HG02623 (cell line): ENCODE measurements around the gene RIC3.

Experiments used
- ATAC-seq: cut with Tn5 transposase; IDR thresholded peaks from one replicate; pipeline ENCODE4 v1.9.1; 2021; ENCODE audit warnings: moderate library complexity; ENCODE audit not compliant: unreplicated experiment

Gene RIC3

DNA sequence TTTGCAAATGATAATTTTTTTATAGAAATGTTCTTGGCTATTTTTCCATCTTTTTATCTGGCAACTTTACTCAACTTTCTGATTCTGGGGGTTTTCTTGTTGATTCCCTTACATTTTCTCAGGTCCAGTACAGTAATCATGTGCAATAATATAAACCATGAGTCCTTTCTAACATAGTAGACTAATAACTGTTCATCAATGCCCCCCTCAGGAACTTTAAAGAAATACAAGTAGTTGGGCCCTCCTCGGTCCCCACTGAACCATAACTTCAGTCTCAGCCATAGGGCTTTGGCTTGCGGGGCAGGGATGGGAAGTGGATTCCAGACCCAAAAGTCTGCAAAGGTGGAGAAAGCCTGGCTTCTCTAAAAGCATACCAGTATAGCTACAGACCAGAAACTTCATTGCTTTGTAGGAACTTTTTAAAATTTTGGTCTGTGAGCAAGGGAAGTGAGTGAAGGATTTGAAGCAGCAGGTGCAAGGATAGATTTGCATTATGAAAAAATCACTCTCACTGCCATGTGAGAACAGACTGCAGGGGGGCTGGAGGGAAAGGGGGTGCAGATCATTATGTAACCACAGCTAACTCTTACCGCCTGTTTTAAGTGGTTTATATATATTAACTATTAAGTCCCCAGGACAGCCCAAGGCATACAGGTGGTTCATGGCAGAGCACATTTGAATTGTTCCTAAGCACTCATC lies 98.3 kb downstream of the RIC3 start:
- peak; percentile 72 for ATAC-seq

GRCh38 chr11:8069771-8070170 lies 99.1 kb downstream of the RIC3 start:
- no peak for ATAC-seq

- ATAC-seq = no peak
Observed at GRCh38 chr11:8068605-8069221, 100.1 kb downstream of the RIC3 start.

DNA sequence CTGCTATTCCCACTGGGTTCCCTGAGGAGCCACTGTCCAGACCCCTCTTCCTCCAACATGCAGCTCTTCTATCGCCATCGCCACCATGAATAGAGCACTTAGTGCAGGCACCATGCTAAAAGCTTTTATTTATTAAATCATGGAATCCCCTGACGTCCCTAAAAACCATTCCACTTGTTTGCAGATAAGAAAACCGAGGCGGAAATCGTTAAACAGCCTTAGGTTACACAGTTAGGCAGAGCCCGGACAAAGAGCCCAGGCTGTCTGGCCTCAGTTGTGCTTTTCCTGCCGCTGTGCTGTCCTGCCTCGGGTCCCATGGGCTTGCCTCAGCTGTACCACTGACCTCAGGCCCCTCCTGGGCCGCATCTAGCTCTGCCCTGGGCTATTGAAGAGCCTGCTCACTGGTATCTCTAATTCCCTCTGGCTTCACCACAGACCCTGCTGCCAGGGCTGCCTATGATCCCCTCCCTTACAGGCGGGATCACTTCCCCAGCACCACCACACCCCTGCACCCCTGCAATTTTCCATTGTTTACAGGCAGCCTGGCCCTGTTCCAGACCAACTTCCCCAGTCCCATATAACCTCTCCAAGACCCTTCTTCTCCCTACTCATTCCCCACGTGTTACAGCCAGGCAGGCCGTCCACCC lies 100.8 kb downstream of the RIC3 start:
- ATAC-seq = no peak

- no peak for ATAC-seq
Observed at GRCh38 chr11:8067567-8067928, 101.3 kb downstream of the RIC3 start.

GRCh38 chr11:8066911-8067455 lies 101.8 kb downstream of the RIC3 start:
- no peak for ATAC-seq

DNA sequence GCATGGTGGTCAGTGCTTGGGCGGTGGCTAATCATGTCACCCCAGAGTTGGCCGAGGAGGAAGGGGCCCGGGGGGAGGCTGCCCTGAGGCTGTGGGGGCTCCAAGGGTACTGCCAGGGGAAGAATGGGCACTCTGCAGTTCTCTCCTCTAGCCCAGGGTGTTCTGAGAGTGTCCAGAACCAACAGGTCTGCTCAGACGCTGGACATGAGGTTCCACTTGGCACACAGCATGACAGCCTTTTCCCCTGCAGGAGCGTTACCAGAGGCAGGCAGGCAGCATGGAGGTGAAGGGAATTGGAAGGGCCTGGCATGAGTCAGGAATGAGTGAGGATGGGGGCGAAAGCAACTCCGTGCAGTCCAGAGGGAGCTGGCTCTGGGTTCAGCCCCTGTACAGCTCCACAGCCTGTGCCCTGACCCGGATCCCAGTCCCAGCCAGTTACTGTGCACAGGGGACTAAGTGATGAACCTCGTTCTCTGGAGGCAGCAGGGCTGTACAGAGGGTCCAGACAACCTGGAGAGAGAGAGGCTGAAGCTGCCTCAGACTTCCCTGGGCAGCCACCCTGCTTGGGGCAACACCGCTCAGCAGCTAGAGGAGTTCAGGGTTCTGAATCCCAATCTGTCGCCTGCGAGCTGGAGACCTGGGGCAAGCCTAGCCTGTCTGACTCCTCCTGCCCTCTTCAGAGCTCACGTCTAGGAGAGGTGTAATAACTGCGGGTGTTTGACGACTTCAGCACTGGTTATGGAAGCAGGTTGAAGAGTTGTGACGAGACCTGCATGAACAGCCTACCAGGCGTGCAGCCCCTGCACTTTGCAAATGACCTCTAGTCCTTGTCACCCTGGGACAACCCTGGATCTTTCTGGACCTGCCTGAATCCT lies 102.6 kb downstream of the RIC3 start:
- ATAC-seq = no peak

DNA sequence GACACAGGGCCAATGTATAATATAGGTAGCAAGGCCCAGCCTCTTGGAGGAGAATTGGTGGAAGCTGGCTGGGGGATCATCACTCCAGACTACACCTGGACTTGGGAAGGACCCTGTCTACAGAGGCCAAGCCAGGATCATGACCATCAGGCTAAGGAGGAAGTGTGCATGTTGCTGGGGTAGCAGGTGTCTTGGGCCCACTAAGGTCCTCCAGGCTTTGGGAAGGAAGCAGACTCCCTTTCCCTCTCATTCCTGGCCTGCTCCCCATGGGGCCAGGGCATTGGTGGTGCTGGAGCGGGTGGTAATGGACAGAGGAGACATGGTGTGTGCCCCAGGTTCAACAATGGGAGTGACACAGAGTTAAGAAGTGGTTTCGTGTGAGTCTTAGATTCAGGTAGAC lies 103.8 kb downstream of the RIC3 start:
- no peak for ATAC-seq

DNA sequence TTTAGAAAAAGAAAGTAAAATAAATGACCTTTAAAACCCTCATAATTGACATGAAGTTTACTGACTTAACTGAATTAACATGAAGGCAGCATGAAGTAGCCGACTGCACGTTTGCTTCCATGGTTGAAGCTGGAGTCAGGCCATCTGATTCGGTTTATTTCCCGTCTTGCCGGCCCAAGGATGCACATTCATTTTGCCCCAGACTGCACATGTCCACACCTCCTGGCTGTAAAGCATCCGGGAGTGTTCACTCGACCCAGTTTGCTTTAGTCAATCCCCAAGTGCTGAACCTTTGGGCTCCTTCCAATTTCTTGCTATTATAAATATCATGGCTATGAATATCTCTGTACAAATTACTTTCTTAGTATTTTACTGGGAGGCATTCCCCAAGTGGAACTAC lies 105.5 kb downstream of the RIC3 start:
- no peak for ATAC-seq

DNA sequence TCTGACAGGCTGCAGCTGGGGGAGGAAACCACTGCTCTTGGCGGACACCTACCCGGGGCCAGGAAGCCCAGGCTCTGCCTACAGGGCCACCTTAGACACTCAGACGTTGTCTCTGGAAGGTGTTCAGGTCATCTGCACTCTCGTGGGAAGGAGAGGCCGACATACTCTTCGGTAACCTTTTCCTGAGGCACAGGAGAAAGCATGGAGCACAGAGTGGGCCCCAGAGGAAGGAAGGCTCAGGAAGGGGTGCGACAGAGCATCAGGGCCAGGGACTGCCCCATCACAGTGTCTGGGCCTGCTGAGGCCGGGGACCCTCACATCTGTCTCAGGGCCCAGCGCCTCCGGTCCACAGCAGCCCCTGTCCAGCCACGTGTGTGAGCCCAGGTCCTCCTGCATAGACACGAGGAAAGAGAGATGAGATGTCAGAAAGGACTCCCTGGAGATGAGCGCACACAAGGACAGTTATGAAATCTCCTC lies 106.0 kb downstream of the RIC3 start:
- ATAC-seq = no peak

DNA sequence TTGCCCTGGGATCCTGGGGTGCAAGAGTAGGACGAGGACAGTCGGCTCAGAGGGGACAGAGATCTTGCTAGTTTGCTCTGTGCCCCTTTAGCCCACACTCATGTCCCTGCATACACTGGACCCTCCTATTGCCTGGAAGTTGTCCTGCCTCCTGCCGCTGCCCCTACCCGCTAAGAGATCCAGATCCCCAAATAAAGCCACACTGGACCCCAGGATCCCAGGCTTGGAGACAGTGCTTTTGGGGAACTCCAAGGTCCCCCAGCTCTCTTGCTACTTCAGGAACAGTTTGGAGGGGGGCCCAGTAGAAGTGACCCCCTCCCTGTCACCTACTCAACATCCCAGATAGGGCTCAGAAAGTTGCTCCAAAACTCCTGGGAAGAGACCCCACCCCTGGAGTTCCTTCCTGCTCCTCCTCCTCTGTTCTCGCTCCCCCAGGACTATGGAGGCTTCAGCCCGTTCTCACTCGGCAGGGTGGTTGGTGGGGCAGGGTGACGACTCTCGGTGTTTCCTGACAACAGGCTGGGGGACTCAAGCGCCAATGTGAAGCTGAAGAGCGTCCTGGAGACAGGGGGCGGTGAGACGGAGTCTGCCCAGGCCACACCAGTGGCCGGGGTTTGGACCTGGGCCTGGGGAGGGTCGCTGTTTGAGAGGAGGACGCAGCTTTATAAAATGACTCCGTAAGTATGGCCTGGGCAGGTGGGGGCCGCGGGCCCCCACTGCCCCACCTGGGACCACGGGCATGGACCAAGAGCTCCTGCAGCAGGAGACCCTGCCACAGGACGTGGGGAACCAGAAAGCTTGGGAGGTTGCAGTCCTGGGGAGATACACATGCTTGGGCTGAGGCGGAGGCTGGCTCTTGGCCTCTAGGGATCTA lies 107.0 kb downstream of the RIC3 start:
- no peak for ATAC-seq

- ATAC-seq = no peak
Observed at GRCh38 chr11:8060801-8061554, 107.8 kb downstream of the RIC3 start.

GRCh38 chr11:8060146-8060719 lies 108.6 kb downstream of the RIC3 start:
- no peak for ATAC-seq

- no peak for ATAC-seq
Observed at GRCh38 chr11:8059571-8060011, 109.2 kb downstream of the RIC3 start.

- no peak for ATAC-seq
Observed at GRCh38 chr11:8059030-8059429, 109.8 kb downstream of the RIC3 start.

GRCh38 chr11:8058216-8058615 lies 110.6 kb downstream of the RIC3 start:
- no peak for ATAC-seq

DNA sequence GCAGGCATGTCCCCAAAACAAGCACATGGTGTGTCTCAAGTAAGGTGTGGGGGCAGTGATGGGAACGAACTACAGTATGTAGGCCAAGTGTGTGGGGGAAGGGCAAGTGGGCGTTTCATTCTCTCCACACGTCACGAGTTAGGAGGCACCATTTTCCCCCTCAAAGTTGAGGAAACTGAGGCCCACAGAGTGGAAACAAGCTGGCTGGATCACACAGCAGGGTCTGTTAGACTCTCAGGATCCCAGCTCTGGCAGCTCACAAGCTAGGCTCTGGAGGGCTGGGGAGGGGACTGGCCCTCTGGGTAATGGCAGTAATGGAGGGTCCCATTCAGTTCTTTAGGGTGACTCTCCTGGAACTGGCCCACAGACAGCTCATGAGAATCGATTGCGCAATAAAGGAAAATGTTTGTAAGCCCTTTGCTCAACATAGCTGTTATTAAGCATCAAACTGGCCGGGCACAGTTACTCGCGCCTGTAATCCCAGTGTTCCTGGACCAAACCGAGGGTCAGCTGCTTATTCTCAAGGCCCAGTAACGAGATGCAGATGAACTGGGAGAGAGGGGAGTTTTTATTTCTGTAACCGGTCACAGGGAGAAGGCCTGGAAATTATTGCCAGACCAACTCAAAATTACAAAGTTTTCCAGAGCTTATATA lies 111.9 kb downstream of the RIC3 start:
- no peak for ATAC-seq
